ENCODE results near the gene MEGF8.

GRCh38 chr19:42335374-42335936, 10.0 kb downstream of the MEGF8 start:
- TF ChIP-seq CTCF (IDR thresholded peaks at IDR 0.05; ENCODE audit: control extremely low read depth in 1 of 3, insufficient read depth in 1 of 3, low read depth in 1 of 3, low read length in 3 of 3) (no peak), SUZ12 (IDR thresholded peaks at IDR 0.05; ENCODE audit: low read length) (no peak), ZNF274 (IDR thresholded peaks at IDR 0.05; ENCODE audit: borderline replicate concordance, extremely low read depth, low read length) (no peak), POLR2A (IDR thresholded peaks at IDR 0.05; ENCODE audit: control extremely low read depth in 1 of 2, low read depth in 2 of 2, low read length in 2 of 2) (no peak), SIN3A (conservative IDR thresholded peaks at IDR 0.05 in 1 of 2, IDR thresholded peaks at IDR 0.05 in 1 of 2; ENCODE audit: low read depth in 1 of 2, low read length in 2 of 2) (no peak), USF2 (IDR thresholded peaks at IDR 0.05; ENCODE audit: low read length) (no peak), HDAC6 (IDR thresholded peaks at IDR 0.05; ENCODE audit: low read depth, low read length) (no peak), EZH2 (IDR thresholded peaks at IDR 0.05; ENCODE audit: low read depth, low read length, severe bottlenecking) (no peak), SIRT6 (IDR thresholded peaks at IDR 0.05; ENCODE audit: low read length) (no peak), POLR2AphosphoS5 (IDR thresholded peaks at IDR 0.05; ENCODE audit: low read depth, low read length) (no peak), EP300 (IDR thresholded peaks at IDR 0.05; ENCODE audit: borderline replicate concordance in 1 of 2, low read depth in 2 of 2, low read length in 2 of 2) (no peak), CREB1 (IDR thresholded peaks at IDR 0.05) (no peak), RAD21 (IDR thresholded peaks at IDR 0.05 in 1 of 2, conservative IDR thresholded peaks at IDR 0.05 in 1 of 2; ENCODE audit: low read depth in 2 of 2, low read length in 2 of 2) (no peak)
